ENCODE measurements around the gene TMEM190. TPM values are rescaled to one million over a fixed set of nuclear protein-coding genes. Genes with fewer than 3 reads are reported as not detected.
A peak's percentile ranks its signal among the peaks of the same experiment; 100 is the strongest.

Gene TMEM190
- total and polyA plus RNA-seq, 9 of the 15 experiments (the other 6 are each of a cell fraction or from before 2014, with no cell fraction given): not detected

DNA sequence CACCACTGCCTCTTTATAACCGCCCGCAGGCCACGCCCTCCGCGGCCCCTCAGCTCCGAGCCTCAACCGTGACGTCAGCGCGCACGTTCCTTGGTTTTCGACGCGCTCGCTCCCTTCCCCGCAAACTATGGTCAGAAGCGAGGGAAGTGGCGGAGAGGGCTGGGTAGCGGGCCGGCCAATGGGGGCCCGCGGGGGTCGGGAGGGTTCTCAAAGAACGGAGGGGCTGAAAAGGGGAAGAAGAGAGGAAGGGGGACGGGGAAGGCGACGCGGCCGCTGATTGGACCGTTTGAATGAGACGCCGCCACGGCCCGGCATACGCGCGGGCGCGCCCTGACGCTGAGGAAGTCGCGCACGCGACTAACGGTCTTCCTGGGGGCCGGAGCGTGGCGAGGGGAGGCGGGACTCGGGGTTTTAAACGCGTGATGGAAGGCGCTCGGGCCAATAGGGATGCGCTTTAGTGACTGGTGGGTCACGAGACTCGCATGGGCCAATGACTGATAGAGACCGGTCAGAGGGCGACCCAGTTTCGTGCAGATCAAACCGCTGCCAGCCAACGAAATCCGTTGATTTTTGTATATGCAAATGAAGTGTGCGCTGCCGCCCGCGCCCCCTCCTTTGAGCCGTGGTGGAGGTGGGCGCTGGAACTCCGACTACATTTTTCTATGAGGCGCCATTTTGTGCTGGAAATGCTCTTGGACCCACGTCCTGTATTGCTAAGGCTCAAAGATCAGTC is 31.3 kb downstream of the TMEM190 start (continued):
- TF ChIP-seq, protein P1, sequence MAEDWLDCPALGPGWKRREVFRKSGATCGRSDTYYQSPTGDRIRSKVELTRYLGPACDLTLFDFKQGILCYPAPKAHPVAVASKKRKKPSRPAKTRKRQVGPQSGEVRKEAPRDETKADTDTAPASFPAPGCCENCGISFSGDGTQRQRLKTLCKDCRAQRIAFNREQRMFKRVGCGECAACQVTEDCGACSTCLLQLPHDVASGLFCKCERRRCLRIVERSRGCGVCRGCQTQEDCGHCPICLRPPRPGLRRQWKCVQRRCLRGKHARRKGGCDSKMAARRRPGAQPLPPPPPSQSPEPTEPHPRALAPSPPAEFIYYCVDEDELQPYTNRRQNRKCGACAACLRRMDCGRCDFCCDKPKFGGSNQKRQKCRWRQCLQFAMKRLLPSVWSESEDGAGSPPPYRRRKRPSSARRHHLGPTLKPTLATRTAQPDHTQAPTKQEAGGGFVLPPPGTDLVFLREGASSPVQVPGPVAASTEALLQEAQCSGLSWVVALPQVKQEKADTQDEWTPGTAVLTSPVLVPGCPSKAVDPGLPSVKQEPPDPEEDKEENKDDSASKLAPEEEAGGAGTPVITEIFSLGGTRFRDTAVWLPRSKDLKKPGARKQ (CRISPR knock-in tag; IDR thresholded peaks at IDR 0.05): no peak
- TF ChIP-seq ZNF263 (CRISPR knock-in tag; IDR thresholded peaks at IDR 0.05; ENCODE audit: borderline replicate concordance) (peak; percentile 55; the same call in 1 of the 2 replicates), ZFX (CRISPR knock-in tag; IDR thresholded peaks at IDR 0.05) (no peak; the same call in 1 of the 2 replicates), HMG20A (CRISPR knock-in tag; conservative IDR thresholded peaks at IDR 0.05) (no peak), ZNF134 (CRISPR knock-in tag; conservative IDR thresholded peaks at IDR 0.05) (no peak), KLF16 (IDR thresholded peaks at IDR 0.05) (peak; percentile 79), NFE2 (IDR thresholded peaks at IDR 0.05; ENCODE audit: low read depth) (no peak), CBX1 (IDR thresholded peaks at IDR 0.05; ENCODE audit: low read depth) (no peak; the same call in 1 of the 2 replicates), ELF2 (CRISPR knock-in tag; IDR thresholded peaks at IDR 0.05) (no peak), PHB (CRISPR knock-in tag; IDR thresholded peaks at IDR 0.05) (no peak), BRD9 (IDR thresholded peaks at IDR 0.05; ENCODE audit: low read depth, partially characterized antibody) (no peak), TEAD2 (tag; IDR thresholded peaks at IDR 0.05) (no peak), FOXP1 (CRISPR knock-in tag; IDR thresholded peaks at IDR 0.05) (peak; percentile 92; the same call in 1 of the 2 replicates), ZNF583 (CRISPR knock-in tag; IDR thresholded peaks at IDR 0.05) (no peak), ZC3H11A (IDR thresholded peaks at IDR 0.05; ENCODE audit: low read depth, low read length) (no peak), NFRKB (IDR thresholded peaks at IDR 0.05; ENCODE audit: low read depth) (no peak)
- TF ChIP-seq, protein P2, sequence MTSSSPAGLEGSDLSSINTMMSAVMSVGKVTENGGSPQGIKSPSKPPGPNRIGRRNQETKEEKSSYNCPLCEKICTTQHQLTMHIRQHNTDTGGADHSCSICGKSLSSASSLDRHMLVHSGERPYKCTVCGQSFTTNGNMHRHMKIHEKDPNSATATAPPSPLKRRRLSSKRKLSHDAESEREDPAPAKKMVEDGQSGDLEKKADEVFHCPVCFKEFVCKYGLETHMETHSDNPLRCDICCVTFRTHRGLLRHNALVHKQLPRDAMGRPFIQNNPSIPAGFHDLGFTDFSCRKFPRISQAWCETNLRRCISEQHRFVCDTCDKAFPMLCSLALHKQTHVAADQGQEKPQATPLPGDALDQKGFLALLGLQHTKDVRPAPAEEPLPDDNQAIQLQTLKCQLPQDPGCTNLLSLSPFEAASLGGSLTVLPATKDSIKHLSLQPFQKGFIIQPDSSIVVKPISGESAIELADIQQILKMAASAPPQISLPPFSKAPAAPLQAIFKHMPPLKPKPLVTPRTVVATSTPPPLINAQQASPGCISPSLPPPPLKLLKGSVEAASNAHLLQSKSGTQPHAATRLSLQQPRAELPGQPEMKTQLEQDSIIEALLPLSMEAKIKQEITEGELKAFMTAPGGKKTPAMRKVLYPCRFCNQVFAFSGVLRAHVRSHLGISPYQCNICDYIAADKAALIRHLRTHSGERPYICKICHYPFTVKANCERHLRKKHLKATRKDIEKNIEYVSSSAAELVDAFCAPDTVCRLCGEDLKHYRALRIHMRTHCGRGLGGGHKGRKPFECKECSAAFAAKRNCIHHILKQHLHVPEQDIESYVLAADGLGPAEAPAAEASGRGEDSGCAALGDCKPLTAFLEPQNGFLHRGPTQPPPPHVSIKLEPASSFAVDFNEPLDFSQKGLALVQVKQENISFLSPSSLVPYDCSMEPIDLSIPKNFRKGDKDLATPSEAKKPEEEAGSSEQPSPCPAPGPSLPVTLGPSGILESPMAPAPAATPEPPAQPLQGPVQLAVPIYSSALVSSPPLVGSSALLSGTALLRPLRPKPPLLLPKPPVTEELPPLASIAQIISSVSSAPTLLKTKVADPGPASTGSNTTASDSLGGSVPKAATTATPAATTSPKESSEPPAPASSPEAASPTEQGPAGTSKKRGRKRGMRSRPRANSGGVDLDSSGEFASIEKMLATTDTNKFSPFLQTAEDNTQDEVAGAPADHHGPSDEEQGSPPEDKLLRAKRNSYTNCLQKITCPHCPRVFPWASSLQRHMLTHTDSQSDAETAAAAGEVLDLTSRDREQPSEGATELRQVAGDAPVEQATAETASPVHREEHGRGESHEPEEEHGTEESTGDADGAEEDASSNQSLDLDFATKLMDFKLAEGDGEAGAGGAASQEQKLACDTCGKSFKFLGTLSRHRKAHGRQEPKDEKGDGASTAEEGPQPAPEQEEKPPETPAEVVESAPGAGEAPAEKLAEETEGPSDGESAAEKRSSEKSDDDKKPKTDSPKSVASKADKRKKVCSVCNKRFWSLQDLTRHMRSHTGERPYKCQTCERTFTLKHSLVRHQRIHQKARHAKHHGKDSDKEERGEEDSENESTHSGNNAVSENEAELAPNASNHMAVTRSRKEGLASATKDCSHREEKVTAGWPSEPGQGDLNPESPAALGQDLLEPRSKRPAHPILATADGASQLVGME (CRISPR knock-in tag; IDR thresholded peaks at IDR 0.05): no peak
- TF ChIP-seq, protein P3, sequence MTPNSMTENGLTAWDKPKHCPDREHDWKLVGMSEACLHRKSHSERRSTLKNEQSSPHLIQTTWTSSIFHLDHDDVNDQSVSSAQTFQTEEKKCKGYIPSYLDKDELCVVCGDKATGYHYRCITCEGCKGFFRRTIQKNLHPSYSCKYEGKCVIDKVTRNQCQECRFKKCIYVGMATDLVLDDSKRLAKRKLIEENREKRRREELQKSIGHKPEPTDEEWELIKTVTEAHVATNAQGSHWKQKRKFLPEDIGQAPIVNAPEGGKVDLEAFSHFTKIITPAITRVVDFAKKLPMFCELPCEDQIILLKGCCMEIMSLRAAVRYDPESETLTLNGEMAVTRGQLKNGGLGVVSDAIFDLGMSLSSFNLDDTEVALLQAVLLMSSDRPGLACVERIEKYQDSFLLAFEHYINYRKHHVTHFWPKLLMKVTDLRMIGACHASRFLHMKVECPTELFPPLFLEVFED (CRISPR knock-in tag; conservative IDR thresholded peaks at IDR 0.05): peak; percentile 79
- TF ChIP-seq, protein P4, sequence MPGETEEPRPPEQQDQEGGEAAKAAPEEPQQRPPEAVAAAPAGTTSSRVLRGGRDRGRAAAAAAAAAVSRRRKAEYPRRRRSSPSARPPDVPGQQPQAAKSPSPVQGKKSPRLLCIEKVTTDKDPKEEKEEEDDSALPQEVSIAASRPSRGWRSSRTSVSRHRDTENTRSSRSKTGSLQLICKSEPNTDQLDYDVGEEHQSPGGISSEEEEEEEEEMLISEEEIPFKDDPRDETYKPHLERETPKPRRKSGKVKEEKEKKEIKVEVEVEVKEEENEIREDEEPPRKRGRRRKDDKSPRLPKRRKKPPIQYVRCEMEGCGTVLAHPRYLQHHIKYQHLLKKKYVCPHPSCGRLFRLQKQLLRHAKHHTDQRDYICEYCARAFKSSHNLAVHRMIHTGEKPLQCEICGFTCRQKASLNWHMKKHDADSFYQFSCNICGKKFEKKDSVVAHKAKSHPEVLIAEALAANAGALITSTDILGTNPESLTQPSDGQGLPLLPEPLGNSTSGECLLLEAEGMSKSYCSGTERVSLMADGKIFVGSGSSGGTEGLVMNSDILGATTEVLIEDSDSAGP (CRISPR knock-in tag; IDR thresholded peaks at IDR 0.05): no peak

Measured in K562 (cell line).